Liver (tissue), 9 donors: ENCODE results near the gene SNRNP48. TPM values are rescaled to one million over a fixed set of nuclear protein-coding genes. Genes with fewer than 3 reads are reported as not detected.

ENCODE experiments used
- DNase-seq: peaks from one replicate; pipeline ENCODE4 v3.0.0-alpha.2; 2017; ENCODE audit warnings: low spot score
- H3K27ac ChIP-seq, 2 donors: one replicate each; pipeline ENCODE4 v1.7.0; 2013; ENCODE audit warnings: inconsistent platforms in 2 of 2, low read length in 2 of 2, control low read depth in 1 of 2, low read depth in 1 of 2, mild to moderate bottlenecking in 1 of 2
- H3K27me3 ChIP-seq, 4 donors: one replicate each; pipeline versions ENCODE4 v1.6.1 to v1.7.0; 2013; ENCODE audit warnings: low read length in 3 of 4, inconsistent platforms in 1 of 4, mild to moderate bottlenecking in 1 of 4, moderate library complexity in 1 of 4; ENCODE audit not compliant: control insufficient read depth in 4 of 4, insufficient read depth in 4 of 4
- H3K36me3 ChIP-seq, 4 donors: one replicate each; pipeline versions ENCODE4 v1.6.1 to v1.7.0; 2013; ENCODE audit warnings: low read length in 3 of 4, mild to moderate bottlenecking in 3 of 4, low read depth in 1 of 4, moderate library complexity in 1 of 4; ENCODE audit not compliant: control insufficient read depth in 4 of 4, insufficient read depth in 3 of 4
- H3K4me1 ChIP-seq, 4 donors: one replicate each; pipeline versions ENCODE4 v1.6.1 to v1.7.0; 2013; ENCODE audit warnings: low read length in 3 of 4, mild to moderate bottlenecking in 3 of 4, moderate library complexity in 1 of 4; ENCODE audit not compliant: control insufficient read depth in 4 of 4, insufficient read depth in 4 of 4
- H3K4me3 ChIP-seq, 3 donors: one replicate each; pipeline versions ENCODE4 v1.6.1 to v1.7.0; 2013; ENCODE audit warnings: low read length in 3 of 3, control low read depth in 1 of 3, low read depth in 1 of 3, mild to moderate bottlenecking in 1 of 3
- H3K9ac ChIP-seq, 2 donors: one replicate each; pipeline ENCODE4 v1.7.0; 2013; ENCODE audit warnings: low read length in 2 of 2, mild to moderate bottlenecking in 2 of 2, moderate library complexity in 2 of 2, control low read depth in 1 of 2, low read depth in 1 of 2
- H3K9me3 ChIP-seq, 4 donors: one replicate each; pipeline versions ENCODE4 v1.6.1 to v1.7.0; 2013; ENCODE audit warnings: low read length in 3 of 4; ENCODE audit not compliant: control insufficient read depth in 4 of 4
- CTCF ChIP-seq: fragments of 150-350 bp; IDR thresholded peaks from 2 replicates; pipeline ENCODE4 v1.5.1; 2017; ENCODE audit warnings: improper control_type of control experiment, low read depth, low read length; ENCODE audit not compliant: missing input control
- EGR1 ChIP-seq, 2 donors: IDR thresholded peaks; 2 replicates each; pipeline ENCODE4 v1.6.1; 2016 to 2018; ENCODE audit warnings: antibody characterized with exemption in 2 of 2, low read depth in 2 of 2
- FOXA1 ChIP-seq: IDR thresholded peaks from 2 replicates; pipeline ENCODE4 v1.6.1; 2016; ENCODE audit warnings: antibody characterized with exemption
- FOXA2 ChIP-seq: IDR thresholded peaks from 2 replicates; pipeline ENCODE4 v1.6.1; 2016; ENCODE audit warnings: antibody characterized with exemption
- GABPA ChIP-seq, 2 donors: IDR thresholded peaks in 1 of 2; conservative IDR thresholded peaks in 1 of 2; 2 replicates each; pipeline ENCODE4 v1.6.1; 2016; ENCODE audit warnings: antibody characterized with exemption in 2 of 2, mild to moderate bottlenecking in 1 of 2, moderate library complexity in 1 of 2
- HNF4A ChIP-seq, 2 donors: conservative IDR thresholded peaks; 2 replicates each; pipeline ENCODE4 v1.6.1; 2016; ENCODE audit warnings: antibody characterized with exemption in 2 of 2, mild to moderate bottlenecking in 2 of 2
- HNF4G ChIP-seq: IDR thresholded peaks from 2 replicates; pipeline ENCODE4 v1.6.1; 2016; ENCODE audit warnings: antibody characterized with exemption
- JUND ChIP-seq, 2 donors: IDR thresholded peaks; 2 replicates each; pipeline ENCODE4 v1.6.1; 2016; ENCODE audit warnings: antibody characterized with exemption in 2 of 2
- NR2F2 ChIP-seq: IDR thresholded peaks from 2 replicates; pipeline ENCODE4 v1.6.1; 2016; ENCODE audit warnings: antibody characterized with exemption
- RAD21 ChIP-seq, 2 donors: IDR thresholded peaks; 2 replicates each; pipeline ENCODE4 v1.6.1; 2016; ENCODE audit warnings: antibody characterized with exemption in 2 of 2, mild to moderate bottlenecking in 2 of 2
- REST ChIP-seq: IDR thresholded peaks from 2 replicates; pipeline ENCODE4 v1.6.1; 2016; ENCODE audit warnings: antibody characterized with exemption, mild to moderate bottlenecking
- RXRA ChIP-seq, 2 donors: IDR thresholded peaks; 2 replicates each; pipeline ENCODE4 v1.6.1; 2017 to 2018; ENCODE audit warnings: antibody characterized with exemption in 2 of 2, mild to moderate bottlenecking in 1 of 2
- TAF1 ChIP-seq: conservative IDR thresholded peaks from 2 replicates; pipeline ENCODE4 v1.6.1; 2016; ENCODE audit warnings: antibody characterized with exemption, mild to moderate bottlenecking
- YY1 ChIP-seq: IDR thresholded peaks from 2 replicates; pipeline ENCODE4 v1.6.1; 2016; ENCODE audit warnings: antibody characterized with exemption, mild to moderate bottlenecking
- ZBTB33 ChIP-seq: IDR thresholded peaks from 2 replicates; pipeline ENCODE4 v1.6.1; 2016; ENCODE audit warnings: antibody characterized with exemption
- WGBS: extraction: QIAGEN DNeasy Blood & Tissue Kit; methylation state at CpG from one replicate; pipeline ENCODE4 v1.1.7; 2013; 5-methylcytosine and 5-hydroxymethylcytosine counted together
- polyA plus RNA-seq, 2 donors: library from polyadenylated mRNA; stranded (reverse) in 1 of 2; unstranded in 1 of 2; fragments of 200-250 nt in 1 of 2; fragments of >200 nt in 1 of 2; fragmentation: Nextera tagmentation in 1 of 2; extraction: Ambion mirVana in 1 of 2; gene quantifications; one replicate each; pipeline versions ENCODE4 v1.2.1 to v1.2.3, GENCODE V29; 2013 to 2015
- total RNA-seq, 2 donors: library from RNA; depleted of rRNA; stranded (reverse); fragments of >200 nt; gene quantifications; one replicate each; pipeline ENCODE4 v1.2.3, GENCODE V29; 2014
- donor health status: healthy.
- donor health status: healthy.
- donor health status: healthy.
- donor health status: healthy.
- donor health status: healthy.

The SNRNP48 gene
- total and polyA plus RNA-seq, 4 donors, result 5.0 to 9.7 (median 8.4) TPM

- no peak overlapping the region for H3K4me3 ChIP-seq
- peak overlapping the region in 1 of 2 donors; percentile 52 for H3K9ac ChIP-seq
- H3K9me3 ChIP-seq, result no peaks in the 10 kb centered on the region
- DNase-seq, result no peak
- WGBS, result 77% methylated on average over 6 of the region's 6 CpGs
- H3K27ac ChIP-seq, result peak overlapping the region; percentile 48 to 75
- peaks cover 2 to 45% (median 27%) of the 10 kb centered on the region in 4 donors for H3K4me1 ChIP-seq
- peaks cover 0 to 17% (median 13%) of the 10 kb centered on the region in 4 donors for H3K36me3 ChIP-seq
- no peak for TF ChIP-seq RAD21 (IDR thresholded peaks at IDR 0.05)
- no peak for TF ChIP-seq ZBTB33
- no peak for TF ChIP-seq RXRA (IDR thresholded peaks at IDR 0.05)
- no peak for TF ChIP-seq FOXA1
- no peak for TF ChIP-seq EGR1 (IDR thresholded peaks at IDR 0.05; ENCODE audit: low read depth in 2 of 2)
- no peak for TF ChIP-seq FOXA2
- no peaks in the 10 kb centered on the region for H3K27me3 ChIP-seq
Observed at GRCh38 chr6:7559196-7559595, 30.8 kb upstream of the SNRNP48 start.

GRCh38 chr6:7559651-7560385 is 30.2 kb upstream of the SNRNP48 start:
- Histone ChIP-seq H3K9ac (no peak overlapping the region), H3K27me3 (no peaks in the 10 kb centered on the region), H3K27ac (peak overlapping the region; percentile 48 to 75), H3K36me3 (peaks cover 0 to 17% (median 14%) of the 10 kb centered on the region in 4 donors), H3K4me1 (peaks cover 2 to 45% (median 27%) of the 10 kb centered on the region in 4 donors), H3K9me3 (no peaks in the 10 kb centered on the region), H3K4me3 (no peak overlapping the region)
- WGBS, result 50% methylated on average over 2 of the region's 2 CpGs
- no peak for DNase-seq
- no peak for TF ChIP-seq TAF1
- TF ChIP-seq REST, result no peak
- TF ChIP-seq EGR1 (IDR thresholded peaks at IDR 0.05; ENCODE audit: low read depth in 2 of 2), result no peak
- no peak for TF ChIP-seq RXRA (IDR thresholded peaks at IDR 0.05)
- TF ChIP-seq CTCF, result no peak
- no peak for TF ChIP-seq GABPA (IDR thresholded peaks at IDR 0.05 in 1 of 2, conservative IDR thresholded peaks at IDR 0.05 in 1 of 2)
- TF ChIP-seq RAD21 (IDR thresholded peaks at IDR 0.05), result no peak
- TF ChIP-seq HNF4G, result no peak
- no peak for TF ChIP-seq ZBTB33
- TF ChIP-seq JUND (IDR thresholded peaks at IDR 0.05), result peak in 1 of 2 donors; percentile 45
- no peak for TF ChIP-seq YY1
- peak in 1 of 2 donors; percentile 33 for TF ChIP-seq HNF4A (conservative IDR thresholded peaks at IDR 0.05)
- TF ChIP-seq NR2F2, result no peak
- TF ChIP-seq FOXA1, result no peak
- no peak for TF ChIP-seq FOXA2
